H1 (cell line): Measurements from ENCODE around the gene PLXDC2. TPM values are rescaled to one million over a fixed set of nuclear protein-coding genes. Genes with fewer than 3 reads are reported as not detected.

ENCODE experiments used
- CTCF ChIA-PET: fragments of 300-600 bp; sonication (Branson Sonifier 250); formaldehyde crosslinking; loops from one replicate; lab custom pipeline; 2021; ENCODE audit not compliant: partially characterized antibody; lab: Charles Lee
- POLR2A ChIA-PET: fragments of 300-600 bp; sonication (Branson Sonifier 250); formaldehyde crosslinking; loops from one replicate; lab custom pipeline; 2021; ENCODE audit warnings: inconsistent platforms; ENCODE audit not compliant: partially characterized antibody; lab: Charles Lee
- DNase-seq, 2 experiments: peaks; one replicate each; pipeline versions ENCODE4 v3.0.0 to v3.0.0-alpha.2; 2010 to 2022; ENCODE audit warnings: low spot score in 2 of 2, low read depth in 1 of 2, mixed read lengths in 1 of 2
- FAIRE-seq: peaks from 2 replicates; lab custom pipeline; 2011; peaks lifted over from hg19 to GRCh38; lab: Jason Lieb, UNC
- H2AFZ ChIP-seq: 2 replicates; pipeline ENCODE4 v1.8.1; 2012; ENCODE audit warnings: low read length, inconsistent platforms
- H2AK5ac ChIP-seq: 2 replicates; pipeline ENCODE4 v1.6.1; 2013; ENCODE audit warnings: low read depth, low read length
- H2BK120ac ChIP-seq: replicated peaks from 2 replicates; pipeline ENCODE3; 2013; ENCODE audit warnings: low read depth, low read length, inconsistent platforms
- H2BK12ac ChIP-seq: 2 replicates; pipeline ENCODE4 v1.6.1; 2013; ENCODE audit warnings: low read depth, low read length
- H2BK15ac ChIP-seq: 2 replicates; pipeline ENCODE4 v1.6.1; 2013; ENCODE audit warnings: low read length
- H2BK20ac ChIP-seq: 2 replicates; pipeline ENCODE4 v1.6.1; 2013; ENCODE audit warnings: low read length
- H2BK5ac ChIP-seq: 2 replicates; pipeline ENCODE4 v1.6.1; 2013; ENCODE audit warnings: low read depth, low read length
- H3K14ac ChIP-seq: 2 replicates; pipeline ENCODE4 v1.6.1; 2013; ENCODE audit warnings: inconsistent platforms; ENCODE audit not compliant: insufficient read length
- H3K18ac ChIP-seq: 2 replicates; pipeline ENCODE4 v1.6.1; 2013; ENCODE audit warnings: low read length; ENCODE audit errors: extremely low read depth
- H3K23ac ChIP-seq: 2 replicates; pipeline ENCODE4 v1.6.1; 2013; ENCODE audit warnings: inconsistent platforms; ENCODE audit not compliant: insufficient read length
- H3K23me2 ChIP-seq: 2 replicates; pipeline ENCODE4 v1.6.1; 2013; ENCODE audit warnings: low read depth, low read length
- H3K27ac ChIP-seq: 2 replicates; pipeline ENCODE4 v1.6.1; 2011; ENCODE audit warnings: low read depth, low read length, inconsistent platforms
- H3K27me3 ChIP-seq, 4 experiments: replicated peaks in 1 of 4; 1 replicate in 1 of 4; 2 replicates in 3 of 4; pipeline versions ENCODE4 v1.6.1 to v1.8.1; 2011 to 2013; ENCODE audit warnings: low read length in 3 of 4, mild to moderate bottlenecking in 3 of 4, inconsistent platforms in 2 of 4, mixed read lengths in 2 of 4, moderate library complexity in 1 of 4; ENCODE audit not compliant: control insufficient read depth in 3 of 4, insufficient read depth in 3 of 4; ENCODE audit errors: extremely low read depth in 1 of 4
- H3K36me3 ChIP-seq, 4 experiments: 2 replicates each; pipeline versions ENCODE4 v1.6.1 to v1.8.1; 2011 to 2013; ENCODE audit warnings: mild to moderate bottlenecking in 4 of 4, low read length in 3 of 4, moderate library complexity in 2 of 4, control low read depth in 1 of 4, inconsistent platforms in 1 of 4; ENCODE audit not compliant: insufficient read depth in 4 of 4, control insufficient read depth in 2 of 4
- H3K4ac ChIP-seq: replicated peaks from 2 replicates; pipeline ENCODE3; 2013; ENCODE audit warnings: low read length, low read depth, mixed read lengths, inconsistent platforms; ENCODE audit not compliant: insufficient read length
- H3K4me1 ChIP-seq, 4 experiments: replicated peaks in 1 of 4; 1 replicate in 1 of 4; 2 replicates in 3 of 4; pipeline versions ENCODE4 v1.6.1 to v1.8.1; 2011 to 2013; ENCODE audit warnings: low read length in 3 of 4, inconsistent platforms in 2 of 4, mixed read lengths in 1 of 4; ENCODE audit not compliant: insufficient read depth in 4 of 4, control insufficient read depth in 3 of 4
- H3K4me2 ChIP-seq, 2 experiments: 2 replicates each; pipeline versions ENCODE4 v1.6.1 to v1.8.1; 2011 to 2013; ENCODE audit warnings: low read depth in 2 of 2, low read length in 2 of 2, control low read depth in 1 of 2, inconsistent platforms in 1 of 2, mild to moderate bottlenecking in 1 of 2; ENCODE audit not compliant: insufficient read depth in 1 of 2
- H3K4me3 ChIP-seq, 4 experiments: fragments of 200-600, 300-600 bp in 1 of 4; sonication (generic), shearing (Covaris generic), sonication (Bioruptor Twin) in 1 of 4; 2 replicates each; pipeline versions ENCODE4 v1.5.1 to v1.8.1; 2011 to 2016; ENCODE audit warnings: low read length in 4 of 4, low read depth in 3 of 4, control low read depth in 2 of 4, inconsistent platforms in 2 of 4, mild to moderate bottlenecking in 2 of 4, mixed read lengths in 1 of 4, moderate library complexity in 1 of 4; ENCODE audit not compliant: insufficient read depth in 2 of 4; ENCODE audit errors: extremely low read depth in 1 of 4
- H3K56ac ChIP-seq: replicated peaks from 2 replicates; pipeline ENCODE3; 2013; ENCODE audit warnings: low read depth, mild to moderate bottlenecking, mixed read lengths, low read length, inconsistent platforms; ENCODE audit not compliant: insufficient read length
- H3K79me1 ChIP-seq: 2 replicates; pipeline ENCODE4 v1.6.1; 2013; ENCODE audit warnings: low read depth, low read length, control low read depth
- H3K79me2 ChIP-seq, 2 experiments: 2 replicates each; pipeline versions ENCODE4 v1.6.1 to v1.8.1; 2012 to 2013; ENCODE audit warnings: low read length in 2 of 2, mild to moderate bottlenecking in 2 of 2, inconsistent platforms in 1 of 2; ENCODE audit not compliant: insufficient read depth in 2 of 2, control insufficient read depth in 1 of 2
- H3K9ac ChIP-seq, 4 experiments: replicated peaks in 1 of 4; 1 replicate in 1 of 4; 2 replicates in 3 of 4; pipeline versions ENCODE4 v1.6.1 to v1.8.1; 2011 to 2013; ENCODE audit warnings: low read depth in 3 of 4, low read length in 3 of 4, control low read depth in 2 of 4, mild to moderate bottlenecking in 2 of 4, moderate library complexity in 2 of 4, inconsistent platforms in 1 of 4; ENCODE audit errors: extremely low read depth in 1 of 4
- H3K9me3 ChIP-seq, 2 experiments: 2 replicates each; pipeline versions ENCODE4 v1.6.1 to v1.8.1; 2012 to 2013; ENCODE audit warnings: mild to moderate bottlenecking in 2 of 2, moderate library complexity in 2 of 2, control low read depth in 1 of 2, inconsistent platforms in 1 of 2, low read depth in 1 of 2, low read length in 1 of 2, mixed read lengths in 1 of 2; ENCODE audit not compliant: insufficient read depth in 2 of 2
- H4K20me1 ChIP-seq, 2 experiments: replicated peaks in 1 of 2; 2 replicates each; pipeline versions ENCODE3 to v1.8.1; 2011 to 2013; ENCODE audit warnings: inconsistent platforms in 2 of 2, low read length in 2 of 2, mild to moderate bottlenecking in 1 of 2; ENCODE audit not compliant: insufficient read depth in 2 of 2, control insufficient read depth in 1 of 2
- H4K5ac ChIP-seq: 2 replicates; pipeline ENCODE4 v1.6.1; 2013; ENCODE audit warnings: low read length, low read depth, mixed read lengths, inconsistent platforms; ENCODE audit not compliant: insufficient read length
- H4K8ac ChIP-seq: 2 replicates; pipeline ENCODE4 v1.8.0; 2013; ENCODE audit warnings: mild to moderate bottlenecking, moderate library complexity, low read length, inconsistent platforms; ENCODE audit not compliant: insufficient read depth; ENCODE audit errors: extremely low read depth
- H4K91ac ChIP-seq: replicated peaks from 2 replicates; pipeline ENCODE3; 2013; ENCODE audit warnings: low read length, mixed read lengths, inconsistent platforms; ENCODE audit not compliant: insufficient read length
- BRCA1 ChIP-seq: IDR thresholded peaks from 2 replicates; pipeline ENCODE4 v1.6.1; 2012; ENCODE audit warnings: low read depth, low read length, improper control_type of control experiment
- CBX5 ChIP-seq: fragments of 300-800, 300-1000 bp; sonication (generic); IDR thresholded peaks from 2 replicates; pipeline ENCODE4 v1.7.1; 2016; ENCODE audit warnings: antibody characterized with exemption, low read length, low read depth
- EP300 ChIP-seq, 2 experiments: IDR thresholded peaks; 1 replicate in 1 of 2; 2 replicates in 1 of 2; pipeline ENCODE4 v1.6.1; 2011 to 2012; ENCODE audit warnings: low read depth in 2 of 2, low read length in 2 of 2, mild to moderate bottlenecking in 2 of 2, borderline replicate concordance in 1 of 2, inconsistent platforms in 1 of 2, moderate library complexity in 1 of 2
- GABPA ChIP-seq: IDR thresholded peaks from 2 replicates; pipeline ENCODE4 v1.6.1; 2011; ENCODE audit warnings: mild to moderate bottlenecking, low read length, moderate library complexity, borderline replicate concordance; ENCODE audit not compliant: insufficient read depth
- HDAC2 ChIP-seq, 2 experiments: fragments of 300-600 bp in 1 of 2; sonication (generic) in 1 of 2; IDR thresholded peaks; 2 replicates each; pipeline ENCODE4 v1.6.1; 2011 to 2012; ENCODE audit warnings: low read depth in 2 of 2, low read length in 2 of 2, mild to moderate bottlenecking in 2 of 2, moderate library complexity in 2 of 2, borderline replicate concordance in 1 of 2, inconsistent platforms in 1 of 2
- KDM4A ChIP-seq: IDR thresholded peaks from one replicate; pipeline ENCODE4 v1.7.1; 2012; ENCODE audit warnings: low read depth, mild to moderate bottlenecking, moderate library complexity, low read length, inconsistent platforms; ENCODE audit not compliant: severe bottlenecking
- MAFK ChIP-seq: IDR thresholded peaks from 2 replicates; pipeline ENCODE4 v1.6.1; 2012; ENCODE audit warnings: low read depth, mild to moderate bottlenecking, improper control_type of control experiment, low read length
- POLR2AphosphoS5 ChIP-seq: IDR thresholded peaks from 2 replicates; pipeline ENCODE4 v1.6.1; 2011; ENCODE audit warnings: low read depth, low read length
- SAP30 ChIP-seq: fragments of 300-600 bp; sonication (generic); IDR thresholded peaks from 2 replicates; pipeline ENCODE4 v1.7.1; 2012; ENCODE audit warnings: low read length, moderate library complexity, mild to moderate bottlenecking, inconsistent platforms; ENCODE audit not compliant: insufficient read depth, insufficient replicate concordance
- SP4 ChIP-seq: IDR thresholded peaks from 2 replicates; pipeline ENCODE4 v1.6.1; 2012; ENCODE audit warnings: low read length, inconsistent platforms
- WGBS, 2 experiments: shearing (Covaris generic) in 1 of 2; methylation state at CpG; one replicate each; pipeline versions ENCODE4 v1.1.6 to v1.1.7; 2013 to 2015; ENCODE audit warnings: low lambda C conversion rate in 2 of 2, mixed read lengths in 2 of 2, inconsistent platforms in 1 of 2, low coverage in 1 of 2, missing lambda C conversion rate in 1 of 2; ENCODE audit not compliant: insufficient replicate concordance in 2 of 2, insufficient coverage in 1 of 2, insufficient read length in 1 of 2; ENCODE audit errors: extremely low coverage in 1 of 2, missing lambda C conversion rate in 1 of 2; 5-methylcytosine and 5-hydroxymethylcytosine counted together
- polyA plus RNA-seq, 7 experiments: library from polyadenylated mRNA; depleted of rRNA in 3 of 7; stranded (reverse) in 5 of 7; unstranded in 2 of 7; fragments of >200 nt in 5 of 7; fragments of 200-250 nt in 2 of 7; gene quantifications; 1 replicate in 5 of 7; 2 replicates in 1 of 7; 4 replicates in 1 of 7; pipeline versions ENCODE4 v1.2.1 to v1.2.3, GENCODE V29; 2011 to 2013; ENCODE audit warnings: missing spikeins in 2 of 7, mixed read lengths in 2 of 7
- total RNA-seq: library from RNA; stranded (reverse); fragmentation: NEBNext Ultra II Directional; extraction: Animal tissue kit (Norgen Biotek cat#: 25700); gene quantifications from 2 replicates; pipeline ENCODE4 v1.2.1, GENCODE V29; 2021
- TF ChIP-seq, protein P1 (sequence below): IDR thresholded peaks from 2 replicates; pipeline ENCODE4 v1.6.1; 2011; ENCODE audit warnings: low read length, improper control_type of control experiment

PLXDC2 gene
- total and polyA plus RNA-seq, 2 of the 8 experiments (the other 6 are each of a cell fraction or from before 2014, with no cell fraction given), result 23.0 to 40.5 TPM

DNA sequence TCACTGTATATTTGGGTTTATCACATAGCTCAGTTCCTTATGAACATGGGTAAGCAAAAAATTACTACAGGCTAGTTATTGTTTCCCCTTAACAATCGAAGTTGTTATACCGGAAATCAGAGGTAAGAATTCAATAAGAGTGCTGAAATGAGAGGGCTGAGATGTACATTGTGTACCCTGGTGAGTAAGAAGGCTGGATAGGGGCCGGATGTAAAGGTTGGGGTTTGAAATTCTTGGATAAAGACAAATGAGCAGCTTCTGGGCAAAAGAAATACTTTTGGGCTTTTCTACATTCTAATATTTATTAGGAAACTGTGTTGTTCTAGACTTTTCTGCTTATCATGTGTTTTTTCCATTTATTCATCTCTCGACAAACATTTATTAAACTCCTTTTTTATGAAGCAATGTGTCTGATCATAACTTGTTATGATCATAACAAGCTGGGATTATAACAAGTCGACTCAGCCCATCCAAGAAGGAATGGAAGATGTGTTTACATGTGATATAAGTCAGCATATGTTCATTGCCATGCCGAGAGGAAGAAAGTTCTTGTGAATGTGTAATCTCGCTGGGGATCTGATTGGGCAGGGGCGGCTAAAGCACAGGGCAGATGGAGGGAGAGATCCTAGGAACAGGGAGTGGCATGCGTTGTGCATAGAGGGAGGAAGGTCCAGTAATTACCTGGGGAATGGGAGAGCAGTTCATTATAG is 155.3 kb downstream of the PLXDC2 start:
- peaks cover 0 to 46% of the 10 kb centered on the region in 2 experiments; a peak in 2 of 4 replicates for H3K79me2 ChIP-seq
- H3K4me3 ChIP-seq, result no peak overlapping the region
- no peak overlapping the region for H4K91ac ChIP-seq
- ChIA-PET POLR2A (interaction anchor here (0.7 kb wide), 1 partner anchor 98 kb away, joined by 3 read pairs; no protein-coding TSS in a partner anchor), CTCF (no interaction called here)
- H2AFZ ChIP-seq, result no peak overlapping the region
- 83% methylated on average over 9 of the region's 9 CpGs; no CpG with 5 or more reads in 1 of the 2 experiments for WGBS, 2 experiments
- H4K5ac ChIP-seq, result no peak overlapping the region
- no peaks in the 10 kb centered on the region for H3K36me3 ChIP-seq
- no peak overlapping the region for H2AK5ac ChIP-seq
- H2BK12ac ChIP-seq, result no peak overlapping the region
- no peak overlapping the region for H3K56ac ChIP-seq
- H3K4me2 ChIP-seq, result no peak overlapping the region
- no peak overlapping the region for H3K27ac ChIP-seq
- no peak overlapping the region for H2BK20ac ChIP-seq
- no peak overlapping the region for H3K23ac ChIP-seq
- no peak overlapping the region for H3K9ac ChIP-seq
- DNase-seq (no peak), FAIRE-seq (no peak)
- peaks cover 0 to 10% (median 5%) of the 10 kb centered on the region in 4 experiments; a peak in 5 of 7 replicates for H3K4me1 ChIP-seq
- no peaks in the 10 kb centered on the region for H3K27me3 ChIP-seq
- no peak overlapping the region for H3K4ac ChIP-seq
- H3K79me1 ChIP-seq, result no peaks in the 10 kb centered on the region
- H4K8ac ChIP-seq, result no peak overlapping the region
- H3K18ac ChIP-seq, result no peak overlapping the region
- H3K14ac ChIP-seq, result no peak overlapping the region
- H2BK120ac ChIP-seq, result no peak overlapping the region
- H3K9me3 ChIP-seq, result no peaks in the 10 kb centered on the region
- H2BK15ac ChIP-seq, result no peak overlapping the region
- H3K23me2 ChIP-seq, result no peaks in the 10 kb centered on the region
- H4K20me1 ChIP-seq, result no peaks in the 10 kb centered on the region
- H2BK5ac ChIP-seq, result no peak overlapping the region
- TF ChIP-seq CBX5 (no peak), POLR2AphosphoS5 (no peak), SP4 (no peak), MAFK (no peak), BRCA1 (no peak), HDAC2 (IDR thresholded peaks at IDR 0.05; ENCODE audit: borderline replicate concordance in 1 of 2, low read depth in 2 of 2, low read length in 2 of 2) (no peak), KDM4A (no peak), EP300 (IDR thresholded peaks at IDR 0.05; ENCODE audit: borderline replicate concordance in 1 of 2, low read depth in 2 of 2, low read length in 2 of 2) (no peak), GABPA (no peak), SAP30 (no peak)
- TF ChIP-seq, protein P1, sequence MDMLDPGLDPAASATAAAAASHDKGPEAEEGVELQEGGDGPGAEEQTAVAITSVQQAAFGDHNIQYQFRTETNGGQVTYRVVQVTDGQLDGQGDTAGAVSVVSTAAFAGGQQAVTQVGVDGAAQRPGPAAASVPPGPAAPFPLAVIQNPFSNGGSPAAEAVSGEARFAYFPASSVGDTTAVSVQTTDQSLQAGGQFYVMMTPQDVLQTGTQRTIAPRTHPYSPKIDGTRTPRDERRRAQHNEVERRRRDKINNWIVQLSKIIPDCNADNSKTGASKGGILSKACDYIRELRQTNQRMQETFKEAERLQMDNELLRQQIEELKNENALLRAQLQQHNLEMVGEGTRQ, result no peak
